SK-N-SH treated with all-trans-retinoic acid at 6 μM for 48 hours (cell line): ENCODE results near the gene HIRA.

Experiments
- ATAC-seq: fragments of 200-7000 bp; cut with Tn5 transposase; 3 replicates; pipeline ENCODE4 v1.9.1; 2020; ENCODE audit warnings: mild to moderate bottlenecking, moderate library complexity
- ARNTL ChIP-seq: fragments of 450-650 bp; formaldehyde crosslinking; IDR thresholded peaks from 2 replicates; pipeline ENCODE4 v1.5.0; 2020; ENCODE audit warnings: low read depth, mild to moderate bottlenecking, moderate library complexity, borderline replicate concordance
- CSDC2 ChIP-seq: fragments of 250-450 bp; sonication (Bioruptor Pico); IDR thresholded peaks from 2 replicates; pipeline ENCODE4 v1.5.0; 2020; ENCODE audit warnings: mild to moderate bottlenecking, moderate library complexity
- ESRRG ChIP-seq: fragments of 250-450 bp; sonication (Bioruptor Pico); IDR thresholded peaks from 2 replicates; pipeline ENCODE4 v1.6.1; 2021; ENCODE audit warnings: mild to moderate bottlenecking
- GLIS3 ChIP-seq: fragments of 250-450 bp; sonication (Bioruptor Pico); IDR thresholded peaks from 2 replicates; pipeline ENCODE4 v1.5.0; 2020; ENCODE audit warnings: mild to moderate bottlenecking, moderate library complexity
- ISL1 ChIP-seq: fragments of 250-450 bp; sonication (Bioruptor Pico); IDR thresholded peaks from 2 replicates; pipeline ENCODE4 v2.1.2; 2022; ENCODE audit warnings: mild to moderate bottlenecking, moderate library complexity
- OSR1 ChIP-seq: fragments of 250-450 bp; sonication (Bioruptor Pico); IDR thresholded peaks from 2 replicates; pipeline ENCODE4 v1.8.0; 2022; ENCODE audit warnings: moderate library complexity, mild to moderate bottlenecking, inconsistent platforms
- PPARA ChIP-seq: fragments of 250-450 bp; sonication (Bioruptor Pico); IDR thresholded peaks from 2 replicates; pipeline ENCODE4 v1.5.0; 2020; ENCODE audit warnings: mild to moderate bottlenecking, borderline replicate concordance
- RARB ChIP-seq: fragments of 250-450 bp; sonication (Bioruptor Pico); IDR thresholded peaks from 2 replicates; pipeline ENCODE4 v1.8.0; 2021; ENCODE audit warnings: mild to moderate bottlenecking, moderate library complexity
- TOX ChIP-seq: fragments of 250-450 bp; sonication (Bioruptor Pico); IDR thresholded peaks from 2 replicates; pipeline ENCODE4 v1.8.0; 2021; ENCODE audit warnings: mild to moderate bottlenecking, moderate library complexity, borderline replicate concordance
- ZFP3 ChIP-seq: fragments of 250-450 bp; sonication (Bioruptor Pico); IDR thresholded peaks from 2 replicates; pipeline ENCODE4 v1.5.0; 2020; ENCODE audit warnings: mild to moderate bottlenecking, moderate library complexity
- ZFP30 ChIP-seq: fragments of 450-650 bp; formaldehyde crosslinking; IDR thresholded peaks from 2 replicates; pipeline ENCODE4 v1.5.0; 2022; ENCODE audit warnings: mild to moderate bottlenecking, moderate library complexity
- ZNF70 ChIP-seq: fragments of 450-650 bp; formaldehyde crosslinking; IDR thresholded peaks from 2 replicates; pipeline ENCODE4 v1.5.0; 2020; ENCODE audit warnings: mild to moderate bottlenecking, moderate library complexity
- ZNF8 ChIP-seq: fragments of 450-650 bp; formaldehyde crosslinking; IDR thresholded peaks from 2 replicates; pipeline ENCODE4 v1.5.0; 2020; ENCODE audit warnings: mild to moderate bottlenecking, moderate library complexity
- TF ChIP-seq, protein P1 (sequence below): fragments of 250-450 bp; sonication (Bioruptor Pico); IDR thresholded peaks from 2 replicates; pipeline ENCODE4 v1.5.1; 2021; ENCODE audit warnings: mild to moderate bottlenecking, moderate library complexity
- TF ChIP-seq, protein P2 (sequence below): fragments of 250-450 bp; sonication (Bioruptor Pico); IDR thresholded peaks from 2 replicates; pipeline ENCODE4 v1.5.1; 2020; ENCODE audit warnings: low read depth, mild to moderate bottlenecking, moderate library complexity
- TF ChIP-seq, protein P3 (sequence below): fragments of 250-450 bp; sonication (Bioruptor Pico); IDR thresholded peaks from 2 replicates; pipeline ENCODE4 v1.5.0; 2020; ENCODE audit warnings: mild to moderate bottlenecking, moderate library complexity
- TF ChIP-seq, protein P4 (sequence below): fragments of 250-450 bp; sonication (Bioruptor Pico); IDR thresholded peaks from 2 replicates; pipeline ENCODE4 v1.8.0; 2021; ENCODE audit warnings: low read depth, mild to moderate bottlenecking, moderate library complexity, borderline replicate concordance
- TF ChIP-seq, protein P5 (sequence below): fragments of 250-450 bp; sonication (Bioruptor Pico); IDR thresholded peaks from 2 replicates; pipeline ENCODE4 v1.8.0; 2020; ENCODE audit warnings: mild to moderate bottlenecking, moderate library complexity, borderline replicate concordance

The HIRA gene

DNA sequence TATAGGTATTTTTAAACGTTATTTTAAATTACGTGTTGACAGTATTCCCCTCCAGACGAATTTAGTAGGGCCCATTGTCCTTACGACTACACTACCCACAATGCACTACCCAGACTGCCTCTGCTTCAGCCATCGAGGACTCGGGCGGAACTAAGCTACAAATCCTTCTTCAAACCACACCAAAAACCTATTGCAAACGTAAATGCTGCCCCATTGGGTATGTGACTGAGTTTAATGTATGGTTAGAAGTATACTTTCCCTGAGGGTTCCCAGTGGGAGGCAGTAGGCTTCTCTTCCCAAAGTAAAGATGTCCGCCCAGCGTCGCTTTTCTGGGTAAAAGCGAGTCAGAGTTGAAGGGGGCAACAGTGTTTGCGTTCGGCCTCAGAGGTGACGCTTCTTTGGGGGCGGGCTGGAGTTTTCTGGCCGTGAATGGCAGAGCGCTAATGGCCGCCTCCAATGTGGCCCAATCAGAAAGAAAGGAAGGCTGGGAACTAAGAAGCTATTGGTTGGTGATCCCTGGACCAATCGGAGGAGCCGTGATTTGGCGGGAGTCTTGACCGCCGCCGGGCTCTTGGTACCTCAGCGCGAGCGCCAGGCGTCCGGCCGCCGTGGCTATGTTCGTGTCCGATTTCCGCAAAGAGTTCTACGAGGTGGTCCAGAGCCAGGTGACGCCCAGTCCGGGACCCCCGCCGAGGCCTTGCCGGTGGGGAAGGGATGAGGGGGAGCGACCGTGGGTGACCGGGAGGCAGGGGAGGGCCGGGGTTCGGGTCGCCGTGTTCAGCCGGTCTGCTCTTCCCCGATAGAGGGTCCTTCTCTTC is 48.0 kb upstream of the HIRA start, which contains the start of gene CDC45:
TSS of gene CDC45 (plus strand) at position 566 of the 818 bp plus-strand sequence. CDS start at position 615, 49 bp downstream.
- TF ChIP-seq ZNF8 (no peak; the same call in 1 of the 2 replicates), CSDC2 (CRISPR knock-in tag) (peak; percentile 88), ZFP3 (CRISPR knock-in tag) (peak; percentile 50; the same call in 1 of the 2 replicates), PPARA (CRISPR knock-in tag) (0 out of 2 replicates have a peak, but pooled peaks have one; percentile 79), ESRRG (CRISPR knock-in tag) (no peak), TOX (CRISPR knock-in tag) (no peak), ISL1 (CRISPR knock-in tag) (no peak), ARNTL (no peak), GLIS3 (CRISPR knock-in tag) (no peak), OSR1 (CRISPR knock-in tag) (no peak), ZNF70 (CRISPR knock-in tag) (no peak), ZFP30 (CRISPR knock-in tag) (no peak), RARB (CRISPR knock-in tag) (no peak)
- TF ChIP-seq, protein P1, sequence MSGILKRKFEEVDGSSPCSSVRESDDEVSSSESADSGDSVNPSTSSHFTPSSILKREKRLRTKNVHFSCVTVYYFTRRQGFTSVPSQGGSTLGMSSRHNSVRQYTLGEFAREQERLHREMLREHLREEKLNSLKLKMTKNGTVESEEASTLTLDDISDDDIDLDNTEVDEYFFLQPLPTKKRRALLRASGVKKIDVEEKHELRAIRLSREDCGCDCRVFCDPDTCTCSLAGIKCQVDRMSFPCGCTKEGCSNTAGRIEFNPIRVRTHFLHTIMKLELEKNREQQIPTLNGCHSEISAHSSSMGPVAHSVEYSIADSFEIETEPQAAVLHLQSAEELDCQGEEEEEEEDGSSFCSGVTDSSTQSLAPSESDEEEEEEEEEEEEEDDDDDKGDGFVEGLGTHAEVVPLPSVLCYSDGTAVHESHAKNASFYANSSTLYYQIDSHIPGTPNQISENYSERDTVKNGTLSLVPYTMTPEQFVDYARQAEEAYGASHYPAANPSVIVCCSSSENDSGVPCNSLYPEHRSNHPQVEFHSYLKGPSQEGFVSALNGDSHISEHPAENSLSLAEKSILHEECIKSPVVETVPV (CRISPR knock-in tag) = no peak
- TF ChIP-seq, protein P2, sequence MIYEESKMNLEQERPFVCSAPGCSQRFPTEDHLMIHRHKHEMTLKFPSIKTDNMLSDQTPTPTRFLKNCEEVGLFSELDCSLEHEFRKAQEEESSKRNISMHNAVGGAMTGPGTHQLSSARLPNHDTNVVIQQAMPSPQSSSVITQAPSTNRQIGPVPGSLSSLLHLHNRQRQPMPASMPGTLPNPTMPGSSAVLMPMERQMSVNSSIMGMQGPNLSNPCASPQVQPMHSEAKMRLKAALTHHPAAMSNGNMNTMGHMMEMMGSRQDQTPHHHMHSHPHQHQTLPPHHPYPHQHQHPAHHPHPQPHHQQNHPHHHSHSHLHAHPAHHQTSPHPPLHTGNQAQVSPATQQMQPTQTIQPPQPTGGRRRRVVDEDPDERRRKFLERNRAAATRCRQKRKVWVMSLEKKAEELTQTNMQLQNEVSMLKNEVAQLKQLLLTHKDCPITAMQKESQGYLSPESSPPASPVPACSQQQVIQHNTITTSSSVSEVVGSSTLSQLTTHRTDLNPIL (CRISPR knock-in tag) = no peak
- TF ChIP-seq, protein P3, sequence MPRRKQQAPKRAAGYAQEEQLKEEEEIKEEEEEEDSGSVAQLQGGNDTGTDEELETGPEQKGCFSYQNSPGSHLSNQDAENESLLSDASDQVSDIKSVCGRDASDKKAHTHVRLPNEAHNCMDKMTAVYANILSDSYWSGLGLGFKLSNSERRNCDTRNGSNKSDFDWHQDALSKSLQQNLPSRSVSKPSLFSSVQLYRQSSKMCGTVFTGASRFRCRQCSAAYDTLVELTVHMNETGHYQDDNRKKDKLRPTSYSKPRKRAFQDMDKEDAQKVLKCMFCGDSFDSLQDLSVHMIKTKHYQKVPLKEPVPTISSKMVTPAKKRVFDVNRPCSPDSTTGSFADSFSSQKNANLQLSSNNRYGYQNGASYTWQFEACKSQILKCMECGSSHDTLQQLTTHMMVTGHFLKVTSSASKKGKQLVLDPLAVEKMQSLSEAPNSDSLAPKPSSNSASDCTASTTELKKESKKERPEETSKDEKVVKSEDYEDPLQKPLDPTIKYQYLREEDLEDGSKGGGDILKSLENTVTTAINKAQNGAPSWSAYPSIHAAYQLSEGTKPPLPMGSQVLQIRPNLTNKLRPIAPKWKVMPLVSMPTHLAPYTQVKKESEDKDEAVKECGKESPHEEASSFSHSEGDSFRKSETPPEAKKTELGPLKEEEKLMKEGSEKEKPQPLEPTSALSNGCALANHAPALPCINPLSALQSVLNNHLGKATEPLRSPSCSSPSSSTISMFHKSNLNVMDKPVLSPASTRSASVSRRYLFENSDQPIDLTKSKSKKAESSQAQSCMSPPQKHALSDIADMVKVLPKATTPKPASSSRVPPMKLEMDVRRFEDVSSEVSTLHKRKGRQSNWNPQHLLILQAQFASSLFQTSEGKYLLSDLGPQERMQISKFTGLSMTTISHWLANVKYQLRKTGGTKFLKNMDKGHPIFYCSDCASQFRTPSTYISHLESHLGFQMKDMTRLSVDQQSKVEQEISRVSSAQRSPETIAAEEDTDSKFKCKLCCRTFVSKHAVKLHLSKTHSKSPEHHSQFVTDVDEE (CRISPR knock-in tag) = peak; percentile 83
- TF ChIP-seq, protein P4, sequence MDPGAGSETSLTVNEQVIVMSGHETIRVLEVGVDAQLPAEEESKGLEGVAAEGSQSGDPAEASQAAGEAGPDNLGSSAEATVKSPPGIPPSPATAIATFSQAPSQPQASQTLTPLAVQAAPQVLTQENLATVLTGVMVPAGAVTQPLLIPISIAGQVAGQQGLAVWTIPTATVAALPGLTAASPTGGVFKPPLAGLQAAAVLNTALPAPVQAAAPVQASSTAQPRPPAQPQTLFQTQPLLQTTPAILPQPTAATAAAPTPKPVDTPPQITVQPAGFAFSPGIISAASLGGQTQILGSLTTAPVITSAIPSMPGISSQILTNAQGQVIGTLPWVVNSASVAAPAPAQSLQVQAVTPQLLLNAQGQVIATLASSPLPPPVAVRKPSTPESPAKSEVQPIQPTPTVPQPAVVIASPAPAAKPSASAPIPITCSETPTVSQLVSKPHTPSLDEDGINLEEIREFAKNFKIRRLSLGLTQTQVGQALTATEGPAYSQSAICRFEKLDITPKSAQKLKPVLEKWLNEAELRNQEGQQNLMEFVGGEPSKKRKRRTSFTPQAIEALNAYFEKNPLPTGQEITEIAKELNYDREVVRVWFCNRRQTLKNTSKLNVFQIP (CRISPR knock-in tag) = no peak
- TF ChIP-seq, protein P5, sequence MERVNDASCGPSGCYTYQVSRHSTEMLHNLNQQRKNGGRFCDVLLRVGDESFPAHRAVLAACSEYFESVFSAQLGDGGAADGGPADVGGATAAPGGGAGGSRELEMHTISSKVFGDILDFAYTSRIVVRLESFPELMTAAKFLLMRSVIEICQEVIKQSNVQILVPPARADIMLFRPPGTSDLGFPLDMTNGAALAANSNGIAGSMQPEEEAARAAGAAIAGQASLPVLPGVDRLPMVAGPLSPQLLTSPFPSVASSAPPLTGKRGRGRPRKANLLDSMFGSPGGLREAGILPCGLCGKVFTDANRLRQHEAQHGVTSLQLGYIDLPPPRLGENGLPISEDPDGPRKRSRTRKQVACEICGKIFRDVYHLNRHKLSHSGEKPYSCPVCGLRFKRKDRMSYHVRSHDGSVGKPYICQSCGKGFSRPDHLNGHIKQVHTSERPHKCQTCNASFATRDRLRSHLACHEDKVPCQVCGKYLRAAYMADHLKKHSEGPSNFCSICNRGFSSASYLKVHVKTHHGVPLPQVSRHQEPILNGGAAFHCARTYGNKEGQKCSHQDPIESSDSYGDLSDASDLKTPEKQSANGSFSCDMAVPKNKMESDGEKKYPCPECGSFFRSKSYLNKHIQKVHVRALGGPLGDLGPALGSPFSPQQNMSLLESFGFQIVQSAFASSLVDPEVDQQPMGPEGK = no peak
- ATAC-seq = peak; percentile 95

DNA sequence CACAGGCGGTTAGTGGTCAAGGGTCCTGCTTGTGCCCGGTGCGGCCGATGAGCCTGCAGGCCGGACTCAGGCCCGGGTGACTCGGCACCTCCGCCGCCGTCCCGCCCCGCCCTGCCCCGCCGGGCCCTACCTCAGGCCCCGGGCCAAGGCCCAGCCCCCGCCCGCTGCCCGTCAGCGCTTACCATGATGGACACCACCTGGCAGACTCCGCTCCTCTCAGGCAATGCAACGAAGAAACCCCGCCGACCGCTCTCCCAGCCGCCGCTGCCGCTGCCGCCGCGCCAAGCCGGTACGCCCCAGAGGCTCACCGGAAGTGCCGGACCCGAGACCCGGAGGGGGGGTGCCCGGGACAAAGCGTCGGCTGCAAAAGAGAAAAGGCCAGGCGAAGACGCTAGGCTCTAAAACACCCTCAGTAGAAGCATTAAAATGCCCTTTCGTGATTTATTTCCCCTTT is 47.4 kb upstream of the HIRA start, which contains the start of gene UFD1:
TSS of gene UFD1 (minus strand) at position 293 of the 454 bp plus-strand sequence. CDS start at position 185, 108 bp downstream.
- TF ChIP-seq ARNTL (no peak), ZNF8 (peak; percentile 93), ESRRG (CRISPR knock-in tag) (no peak)
- TF ChIP-seq, protein P1 (CRISPR knock-in tag) = no peak
- TF ChIP-seq, protein P2 (CRISPR knock-in tag) = no peak
- ATAC-seq = peak; percentile 82
